ENCODE results near the gene ZNF385C.
"Not testable (repeated sequence)": the region's sequence is repeated elsewhere in the genome, so short reads cannot be mapped to it uniquely, and the experiment has no call there.

The ZNF385C gene

DNA sequence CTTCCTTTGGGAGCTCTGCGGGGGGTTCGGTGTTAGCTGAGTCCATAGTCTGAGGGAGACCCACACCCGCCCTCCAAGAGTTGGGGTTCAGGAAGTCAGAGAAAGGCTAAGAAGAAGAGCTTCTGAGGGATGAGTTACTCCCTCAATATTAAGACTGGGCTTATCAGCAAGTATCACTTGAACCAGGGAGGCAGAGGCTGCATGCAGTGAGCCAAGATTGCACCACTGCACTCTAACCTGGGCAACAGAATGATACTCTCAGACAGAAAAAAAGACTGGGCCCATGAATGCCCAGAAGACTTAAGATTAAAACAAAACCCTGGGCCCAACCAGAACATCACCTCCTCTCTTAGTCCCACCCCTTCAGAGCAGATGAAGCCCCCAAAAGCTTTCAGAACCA is 72.3 kb downstream of the ZNF385C start:
- in situ Hi-C loops (cut with MboI; ENCODE audit: low pct_unique_long_range_greater_than_20kb, low sequenced_read_pairs, unreplicated experiment), result loop anchor here (10.0 kb wide), 1 partner anchor 89 kb away; the partner anchor contains the start of gene DHX58
- no peak for DNase-seq (ENCODE audit: low spot score)
- TF ChIP-seq, protein P1, sequence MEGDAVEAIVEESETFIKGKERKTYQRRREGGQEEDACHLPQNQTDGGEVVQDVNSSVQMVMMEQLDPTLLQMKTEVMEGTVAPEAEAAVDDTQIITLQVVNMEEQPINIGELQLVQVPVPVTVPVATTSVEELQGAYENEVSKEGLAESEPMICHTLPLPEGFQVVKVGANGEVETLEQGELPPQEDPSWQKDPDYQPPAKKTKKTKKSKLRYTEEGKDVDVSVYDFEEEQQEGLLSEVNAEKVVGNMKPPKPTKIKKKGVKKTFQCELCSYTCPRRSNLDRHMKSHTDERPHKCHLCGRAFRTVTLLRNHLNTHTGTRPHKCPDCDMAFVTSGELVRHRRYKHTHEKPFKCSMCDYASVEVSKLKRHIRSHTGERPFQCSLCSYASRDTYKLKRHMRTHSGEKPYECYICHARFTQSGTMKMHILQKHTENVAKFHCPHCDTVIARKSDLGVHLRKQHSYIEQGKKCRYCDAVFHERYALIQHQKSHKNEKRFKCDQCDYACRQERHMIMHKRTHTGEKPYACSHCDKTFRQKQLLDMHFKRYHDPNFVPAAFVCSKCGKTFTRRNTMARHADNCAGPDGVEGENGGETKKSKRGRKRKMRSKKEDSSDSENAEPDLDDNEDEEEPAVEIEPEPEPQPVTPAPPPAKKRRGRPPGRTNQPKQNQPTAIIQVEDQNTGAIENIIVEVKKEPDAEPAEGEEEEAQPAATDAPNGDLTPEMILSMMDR (IDR thresholded peaks at IDR 0.05; ENCODE audit: extremely low read depth, insufficient read depth, missing control alignments), result no peak

DNA sequence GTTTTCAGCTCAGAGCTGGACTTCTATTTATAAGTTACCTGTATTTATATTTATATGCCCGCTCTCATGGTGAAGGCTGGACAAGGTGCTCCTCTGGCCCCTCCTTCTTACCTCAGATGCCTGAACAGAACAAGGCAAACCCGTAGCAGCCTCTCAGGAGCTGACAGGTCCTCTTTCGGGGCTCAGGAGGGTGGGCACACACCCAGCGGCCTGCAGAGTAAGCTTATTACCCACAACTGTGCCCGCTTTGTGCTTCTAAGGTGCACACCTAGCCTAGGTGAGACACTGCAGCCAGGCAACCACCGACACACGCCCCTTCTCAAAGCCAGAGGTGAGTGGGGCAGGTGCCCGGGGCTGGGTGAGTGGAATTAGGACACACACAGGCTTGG is 73.1 kb downstream of the ZNF385C start:
- DNase-seq (ENCODE audit: low spot score), result no peak
- TF ChIP-seq, protein P1 (IDR thresholded peaks at IDR 0.05; ENCODE audit: extremely low read depth, insufficient read depth, missing control alignments), result no peak
- in situ Hi-C loops (cut with MboI; ENCODE audit: low pct_unique_long_range_greater_than_20kb, low sequenced_read_pairs, unreplicated experiment), result loop anchor here (10.0 kb wide), 1 partner anchor 90 kb away; the partner anchor contains the start of gene DHX58

DNA sequence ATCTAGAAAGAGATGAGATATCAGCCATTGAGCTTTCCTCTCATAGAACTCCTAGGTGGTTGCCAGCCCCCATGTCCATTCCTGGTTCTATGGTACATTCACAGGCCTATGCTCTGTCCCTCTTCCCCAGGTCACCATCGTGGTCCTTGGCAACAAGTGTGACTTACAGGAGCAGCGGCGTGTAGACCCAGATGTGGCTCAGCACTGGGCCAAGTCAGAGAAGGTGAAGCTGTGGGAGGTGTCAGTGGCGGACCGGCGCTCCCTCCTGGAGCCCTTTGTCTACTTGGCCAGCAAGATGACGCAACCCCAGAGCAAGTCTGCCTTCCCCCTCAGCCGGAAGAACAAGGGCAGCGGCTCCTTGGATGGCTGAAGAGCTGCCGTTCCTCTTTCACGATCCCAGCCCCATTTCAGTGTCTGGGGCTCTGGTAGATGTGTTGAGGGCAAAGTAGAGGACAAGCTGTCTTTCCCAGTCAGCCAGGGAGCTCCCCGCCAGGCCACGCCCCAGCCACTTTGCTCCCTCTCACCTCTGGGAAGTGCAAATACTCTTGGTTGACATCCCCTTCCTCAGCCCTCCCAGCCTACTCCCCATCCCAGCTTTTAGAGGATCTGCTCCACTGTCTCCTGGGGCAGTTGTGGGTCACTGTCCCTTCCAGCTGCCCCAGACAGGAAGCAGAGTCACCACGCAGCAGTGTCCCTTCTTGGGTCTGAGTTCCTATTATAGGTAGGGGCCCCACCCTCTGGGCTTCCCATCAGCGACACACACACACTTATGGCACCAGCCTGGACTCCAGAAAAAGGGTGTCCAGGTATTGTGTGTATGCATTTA is 74.5 kb downstream of the ZNF385C start:
- TF ChIP-seq, protein P1 (IDR thresholded peaks at IDR 0.05; ENCODE audit: extremely low read depth, insufficient read depth, missing control alignments), result no peak

DNA sequence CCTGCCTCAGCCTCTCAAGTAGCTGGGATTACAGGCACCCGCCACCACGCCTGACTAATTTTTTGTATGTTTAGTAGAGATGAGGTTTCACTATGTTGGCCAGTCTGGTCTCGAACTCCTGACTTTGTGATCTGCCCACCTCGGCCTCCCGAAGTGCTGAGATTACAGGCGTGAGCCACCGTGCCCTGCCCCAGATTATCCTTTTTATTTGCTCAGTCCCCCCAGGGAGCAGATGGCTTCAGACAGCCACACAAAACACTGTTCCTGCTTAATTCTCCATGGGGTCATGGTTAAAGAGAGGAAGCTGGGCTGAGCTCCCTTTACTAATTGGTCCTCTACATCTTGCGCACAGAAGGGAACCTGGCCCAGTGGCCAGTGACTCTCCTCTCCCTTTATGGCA is 77.4 kb downstream of the ZNF385C start:
- DNase-seq (ENCODE audit: low spot score), result not testable (repeated sequence)
- in situ Hi-C loops (cut with MboI; ENCODE audit: low pct_unique_long_range_greater_than_20kb, low sequenced_read_pairs, unreplicated experiment), result loop anchor here (10.0 kb wide), 1 partner anchor 94 kb away; the partner anchor contains the start of gene DHX58

More for the DNA sequence above, 74.5 kb downstream of the ZNF385C start:
- no peak for DNase-seq (ENCODE audit: low spot score)
- in situ Hi-C loops (cut with MboI; ENCODE audit: low pct_unique_long_range_greater_than_20kb, low sequenced_read_pairs, unreplicated experiment), result loop anchor here (10.0 kb wide), 1 partner anchor 91 kb away; the partner anchor contains the start of gene DHX58

DNA sequence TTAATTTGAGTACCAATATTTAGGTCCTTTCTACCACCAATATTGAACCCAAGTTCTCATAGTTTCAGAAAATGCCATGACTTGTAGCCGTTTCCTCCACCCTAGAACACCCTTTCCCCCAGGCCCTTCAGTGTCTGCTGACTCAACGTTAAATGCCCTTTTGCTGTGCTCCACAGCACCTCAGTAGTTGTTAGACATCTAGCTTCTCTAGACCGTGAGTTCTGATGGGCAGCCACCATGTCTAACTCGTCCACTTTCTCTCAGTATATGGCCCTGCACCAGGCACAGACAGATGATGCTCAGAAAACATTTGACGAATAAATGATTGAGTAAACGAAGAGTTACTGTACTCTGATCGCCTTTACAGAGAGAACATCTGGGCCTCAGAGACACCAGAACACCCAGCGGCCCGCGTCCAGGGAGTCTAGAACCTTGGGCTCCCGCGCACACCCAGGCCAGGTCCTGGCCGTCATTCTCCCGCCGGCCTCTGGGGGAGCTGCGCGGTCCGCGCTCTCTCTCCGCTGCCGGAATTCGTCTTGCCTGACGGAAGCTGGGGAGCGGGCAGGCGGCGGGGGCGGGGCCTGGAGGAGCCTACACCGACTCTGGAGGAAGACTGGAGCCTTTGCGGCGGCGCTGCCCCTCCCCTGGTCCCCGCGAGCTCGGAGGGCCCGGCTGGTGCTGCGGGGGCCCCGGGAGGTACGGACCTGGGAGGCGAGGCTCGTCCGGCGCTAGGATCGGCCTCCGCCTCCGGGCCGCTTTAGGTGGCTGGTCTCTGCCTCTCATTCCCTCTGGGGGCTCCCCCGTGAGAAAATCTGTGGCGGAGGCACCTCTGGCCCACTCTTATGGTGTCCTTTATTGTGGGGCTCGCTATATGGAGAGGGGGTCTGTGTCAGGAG is 78.5 kb downstream of the ZNF385C start, which contains the start of gene NKIRAS2:
NKIRAS2 (plus strand) TSS at position 582 of the 896 bp plus-strand sequence. CDS start 1,488 bp downstream, outside the sequence.
- TF ChIP-seq, protein P1 (IDR thresholded peaks at IDR 0.05; ENCODE audit: extremely low read depth, insufficient read depth, missing control alignments), result peak; percentile 94
- peak; percentile 95 for DNase-seq (ENCODE audit: low spot score)
- in situ Hi-C loops (cut with MboI; ENCODE audit: low pct_unique_long_range_greater_than_20kb, low sequenced_read_pairs, unreplicated experiment), result loop anchor here (10.0 kb wide), 1 partner anchor 95 kb away; the partner anchor contains the start of gene DHX58

DNA sequence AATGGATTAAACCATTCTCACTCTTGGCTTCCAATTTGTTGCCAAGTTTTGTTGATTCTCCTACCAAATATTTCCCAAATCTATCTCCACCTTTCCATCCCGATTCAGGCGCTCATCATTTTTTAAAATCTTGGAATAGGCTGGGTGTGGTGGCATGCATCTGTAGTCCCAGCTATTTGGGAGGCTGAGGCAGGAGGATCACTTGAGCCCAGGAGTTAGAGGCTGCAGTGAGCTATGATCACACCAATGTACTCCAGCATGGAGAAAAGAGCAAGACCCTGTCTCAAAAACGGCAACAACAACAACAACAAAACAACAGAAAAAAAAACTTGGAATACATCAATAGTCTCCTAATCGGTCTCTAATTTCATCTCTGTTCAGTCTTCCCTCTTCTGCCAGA is 79.3 kb downstream of the ZNF385C start:
- in situ Hi-C loops (cut with MboI; ENCODE audit: low pct_unique_long_range_greater_than_20kb, low sequenced_read_pairs, unreplicated experiment), result no loop called here
- no peak for DNase-seq (ENCODE audit: low spot score)
- TF ChIP-seq, protein P1 (IDR thresholded peaks at IDR 0.05; ENCODE audit: extremely low read depth, insufficient read depth, missing control alignments), result no peak

All from GM13977 (cell line).